T-helper 22 cell (primary cell): ENCODE results near the gene ACIN1.

Source experiments
- DNase-seq: peaks from one replicate; pipeline ENCODE4 v3.0.0-alpha.2; 2020; ENCODE audit warnings: low read depth

ACIN1 gene

DNA sequence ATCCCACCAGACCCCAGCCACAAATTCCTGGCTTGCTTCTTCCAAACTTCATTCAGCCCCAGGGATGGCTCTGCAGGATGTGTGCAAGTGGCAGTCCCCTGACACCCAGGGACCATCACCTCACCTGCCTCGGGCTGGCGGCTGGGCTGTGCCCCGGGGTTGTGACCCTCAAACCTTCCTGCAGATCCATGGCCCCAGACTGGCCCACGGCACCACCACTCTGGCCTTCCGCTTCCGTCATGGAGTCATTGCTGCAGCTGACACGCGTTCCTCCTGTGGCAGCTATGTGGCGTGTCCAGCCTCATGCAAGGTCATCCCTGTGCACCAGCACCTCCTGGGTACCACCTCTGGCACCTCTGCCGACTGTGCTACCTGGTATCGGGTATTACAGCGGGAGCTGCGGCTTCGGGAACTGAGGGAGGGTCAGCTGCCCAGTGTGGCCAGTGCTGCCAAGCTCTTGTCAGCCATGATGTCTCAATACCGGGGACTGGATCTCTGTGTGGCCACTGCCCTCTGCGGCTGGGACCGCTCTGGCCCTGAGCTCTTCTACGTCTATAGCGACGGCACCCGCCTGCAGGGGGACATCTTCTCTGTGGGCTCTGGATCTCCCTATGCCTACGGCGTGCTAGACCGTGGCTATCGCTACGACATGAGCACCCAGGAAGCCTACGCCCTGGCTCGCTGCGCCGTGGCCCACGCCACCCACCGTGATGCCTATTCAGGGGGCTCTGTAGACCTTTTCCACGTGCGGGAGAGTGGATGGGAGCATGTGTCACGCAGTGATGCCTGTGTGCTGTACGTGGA is 52.6 kb downstream of the ACIN1 start, which contains the start of gene PSMB11:
PSMB11 (plus strand) TSS at position 51 of the 804 bp plus-strand sequence; CDS start at position 65, 14 bp downstream.
- DNase-seq = no peak

DNA sequence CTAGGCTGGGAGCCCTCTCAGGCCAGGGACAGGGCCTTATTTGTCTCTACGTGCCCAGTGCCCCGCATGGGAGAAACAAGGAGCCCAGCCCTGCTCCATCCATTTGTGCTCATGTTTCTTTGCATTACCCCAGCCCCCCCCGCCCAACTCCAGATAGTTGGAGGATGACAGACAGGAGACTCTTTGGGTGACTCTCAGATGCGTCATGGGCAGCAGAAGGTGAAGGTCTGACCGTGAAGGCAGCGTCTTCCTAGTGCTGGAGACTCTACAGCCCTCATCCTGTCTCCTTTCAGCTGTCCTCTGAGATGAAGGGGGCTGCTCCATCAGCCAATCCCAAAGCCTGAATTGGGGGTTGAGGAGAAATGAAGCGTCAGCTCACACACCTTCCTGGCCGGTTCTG is 53.2 kb downstream of the ACIN1 start:
- DNase-seq = no peak

DNA sequence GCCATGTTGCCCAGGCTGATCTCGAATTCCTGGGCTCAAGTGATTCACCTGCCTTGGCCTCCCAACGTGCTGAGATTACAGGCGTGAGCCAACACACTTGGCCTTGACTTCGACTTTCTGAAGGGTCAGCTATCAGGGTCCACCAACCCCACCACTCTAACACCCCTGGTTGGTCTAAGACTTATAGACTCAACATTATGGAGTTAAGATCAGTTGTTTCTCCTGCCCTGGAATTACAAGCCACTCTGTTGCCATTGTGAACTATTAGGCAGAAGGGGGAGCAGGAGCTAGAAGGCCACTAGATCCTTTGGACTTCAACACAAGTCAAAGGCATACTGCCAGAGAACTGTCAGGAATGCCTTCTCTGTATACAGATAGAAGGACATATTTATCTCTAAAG is 54.8 kb downstream of the ACIN1 start:
- no peak for DNase-seq

DNA sequence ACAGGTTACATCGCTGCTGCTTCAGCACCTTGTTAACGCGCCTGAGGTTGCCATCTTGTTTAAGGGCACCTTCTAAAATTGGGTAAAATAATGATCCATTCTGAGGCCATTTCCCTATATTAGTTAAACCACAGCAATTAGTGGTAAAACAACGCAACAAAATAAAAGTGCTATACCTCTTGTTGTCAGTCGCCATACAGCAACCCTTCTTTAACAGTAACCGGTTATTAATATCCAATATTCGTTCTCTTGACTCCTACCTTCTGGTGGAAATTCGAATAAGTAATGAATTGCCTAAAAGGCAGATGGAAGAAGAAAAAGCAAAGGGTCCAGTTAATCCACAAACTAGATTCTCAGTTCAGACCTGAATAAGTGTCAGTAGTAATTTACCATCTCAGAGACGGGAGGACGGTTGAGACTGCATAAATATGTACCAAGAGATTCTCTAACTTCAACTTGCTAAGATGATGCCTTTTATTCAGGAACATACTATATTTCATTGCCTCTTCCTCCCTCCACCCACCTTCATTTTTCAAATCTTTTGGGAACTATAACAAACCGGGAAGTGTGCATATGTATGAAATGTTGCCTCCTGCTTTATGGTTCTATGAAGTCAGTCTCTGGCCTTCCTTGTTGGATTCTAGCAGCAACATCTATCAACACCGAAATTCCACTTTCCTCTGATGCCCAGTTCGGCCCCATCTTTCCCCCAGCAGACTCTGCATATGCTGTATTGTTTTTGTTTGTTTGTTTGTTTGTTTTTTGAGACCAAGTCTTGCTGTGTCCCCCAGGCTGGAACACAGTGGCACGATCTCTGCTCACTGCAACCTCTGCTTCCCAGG is 59.4 kb downstream of the ACIN1 start:
- no peak for DNase-seq

DNA sequence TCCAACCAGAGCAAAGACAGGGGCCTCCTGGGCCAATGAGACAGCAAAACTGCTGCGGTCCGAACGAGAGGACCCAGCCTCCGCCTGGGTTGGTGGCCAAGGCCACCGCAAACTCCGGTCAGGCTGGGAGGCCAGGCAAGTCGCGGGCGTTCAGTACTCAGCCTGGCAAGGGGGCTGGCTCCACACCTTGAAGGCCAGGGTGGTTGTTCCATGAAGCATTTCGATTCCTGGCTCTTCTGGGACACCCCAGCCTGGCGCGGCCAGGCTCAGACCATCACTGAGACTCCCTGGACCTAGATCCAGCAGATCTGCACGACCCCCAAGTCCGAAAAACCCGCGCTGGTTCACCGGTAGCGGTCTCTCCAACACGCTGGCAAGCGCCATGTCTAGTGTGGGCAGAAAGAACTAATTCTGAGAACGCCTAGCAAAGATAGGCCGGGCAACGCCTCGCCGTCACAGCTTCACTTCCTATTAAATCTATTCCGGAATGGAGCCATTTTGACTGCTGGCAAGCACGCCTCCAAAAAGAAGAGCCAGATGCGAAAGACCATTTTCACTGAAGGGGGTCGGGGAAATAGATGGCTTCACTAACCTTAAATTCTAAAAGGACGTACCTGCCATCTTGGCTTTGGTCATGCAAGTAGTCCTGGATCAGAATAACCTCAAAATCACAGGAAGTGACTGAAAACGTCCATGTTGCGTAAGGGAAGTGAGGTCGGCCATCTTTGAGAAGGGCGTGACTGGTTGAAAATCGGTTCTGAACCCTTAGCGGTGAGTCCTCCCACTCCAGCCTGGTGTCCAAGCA is 60.2 kb downstream of the ACIN1 start, which contains the start of gene PSMB5:
PSMB5 (minus strand) TSS at position 403 of the 805 bp plus-strand sequence; CDS start at position 384, 19 bp downstream.
- DNase-seq = peak; percentile 82

DNA sequence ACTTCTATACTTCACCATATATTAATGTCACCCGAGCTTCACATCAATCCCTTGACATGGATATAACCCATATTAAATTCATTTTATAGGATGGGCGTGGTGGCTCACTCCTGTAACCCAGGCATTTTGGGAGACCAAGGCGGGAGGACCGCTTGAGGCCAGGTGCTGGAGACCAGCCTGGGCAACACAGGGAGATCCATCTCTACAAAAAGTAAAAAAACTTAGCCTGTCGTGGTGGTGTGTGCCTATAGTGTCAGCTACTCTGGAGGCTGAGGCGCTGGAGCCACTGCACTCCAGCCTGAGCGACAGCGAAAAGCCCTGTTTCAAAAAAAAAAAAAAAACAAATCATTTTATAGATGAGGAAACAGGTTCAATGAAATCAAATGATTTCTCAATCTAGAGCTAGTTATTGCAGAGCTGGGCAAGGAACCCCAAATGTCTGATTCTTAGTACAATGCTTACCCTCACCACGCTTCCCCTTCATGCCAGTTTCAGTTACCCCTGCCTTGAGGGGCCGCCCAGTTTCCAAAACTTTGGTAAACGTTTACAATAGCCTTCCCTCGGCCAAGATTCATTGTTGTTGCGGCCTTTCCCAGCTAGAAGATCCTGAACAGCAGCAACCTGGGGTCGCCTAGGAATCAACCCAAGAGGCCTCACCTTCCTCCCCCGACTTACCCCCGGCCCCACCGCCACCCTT is 61.0 kb downstream of the ACIN1 start:
- no peak for DNase-seq

DNA sequence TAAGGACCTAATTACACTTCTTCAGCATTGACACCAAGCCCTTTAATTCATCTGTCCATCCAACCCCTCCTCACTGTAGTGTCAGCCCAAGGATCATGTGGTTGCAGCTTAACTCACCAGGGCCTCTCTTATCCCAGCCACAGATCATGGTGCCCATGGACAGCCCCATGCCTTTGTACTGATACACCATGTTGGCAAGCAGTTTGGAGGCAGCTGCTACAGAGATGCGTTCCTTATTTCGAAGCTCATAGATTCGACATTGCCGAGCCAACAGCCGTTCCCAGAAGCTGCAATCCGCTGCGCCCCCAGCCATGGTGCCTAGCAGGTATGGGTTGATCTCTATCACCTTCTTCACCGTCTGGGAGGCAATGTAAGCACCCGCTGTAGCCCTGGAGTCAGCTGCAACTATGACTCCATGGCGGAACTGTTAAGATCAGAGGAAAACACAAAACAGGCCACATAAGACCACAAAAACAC is 61.6 kb downstream of the ACIN1 start:
- no peak for DNase-seq

DNA sequence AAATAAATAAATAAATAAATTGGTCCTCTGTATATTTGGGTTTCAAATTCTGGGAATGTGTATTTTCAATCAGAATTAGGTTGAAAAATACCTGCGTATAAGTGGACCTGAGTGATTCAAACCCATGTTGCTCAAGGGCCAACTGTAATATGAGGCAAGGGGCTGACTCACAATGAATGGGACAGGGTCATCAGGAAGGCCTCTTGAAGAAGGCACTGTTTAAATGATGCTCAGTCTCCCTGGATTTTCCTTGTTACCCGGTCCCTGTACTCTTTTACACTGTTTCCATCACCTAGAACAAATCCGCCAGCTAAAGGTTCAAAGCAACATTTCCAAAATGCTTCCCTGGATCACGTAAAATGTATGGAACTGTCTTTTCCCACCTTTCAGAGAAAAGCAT is 64.0 kb downstream of the ACIN1 start:
- DNase-seq = no peak

DNA sequence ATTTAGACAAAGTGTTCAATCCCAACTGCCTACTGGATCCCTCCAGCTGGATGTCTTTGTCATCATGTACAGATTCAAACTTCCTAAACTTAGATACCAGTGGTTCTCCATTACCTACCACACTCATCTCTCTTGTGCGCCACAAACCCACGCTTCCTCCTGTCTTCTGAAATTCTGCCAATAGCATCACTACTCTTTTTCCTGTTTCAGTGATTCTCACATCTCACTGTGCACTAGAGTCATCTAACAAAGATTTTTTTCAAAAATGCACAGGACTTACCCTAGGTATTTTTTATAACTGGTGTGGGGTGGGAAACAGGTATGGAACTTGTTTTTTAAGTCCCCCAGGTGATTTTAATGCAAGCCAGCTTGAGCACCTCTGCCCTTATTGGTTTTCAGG is 66.1 kb downstream of the ACIN1 start:
- DNase-seq = no peak

DNA sequence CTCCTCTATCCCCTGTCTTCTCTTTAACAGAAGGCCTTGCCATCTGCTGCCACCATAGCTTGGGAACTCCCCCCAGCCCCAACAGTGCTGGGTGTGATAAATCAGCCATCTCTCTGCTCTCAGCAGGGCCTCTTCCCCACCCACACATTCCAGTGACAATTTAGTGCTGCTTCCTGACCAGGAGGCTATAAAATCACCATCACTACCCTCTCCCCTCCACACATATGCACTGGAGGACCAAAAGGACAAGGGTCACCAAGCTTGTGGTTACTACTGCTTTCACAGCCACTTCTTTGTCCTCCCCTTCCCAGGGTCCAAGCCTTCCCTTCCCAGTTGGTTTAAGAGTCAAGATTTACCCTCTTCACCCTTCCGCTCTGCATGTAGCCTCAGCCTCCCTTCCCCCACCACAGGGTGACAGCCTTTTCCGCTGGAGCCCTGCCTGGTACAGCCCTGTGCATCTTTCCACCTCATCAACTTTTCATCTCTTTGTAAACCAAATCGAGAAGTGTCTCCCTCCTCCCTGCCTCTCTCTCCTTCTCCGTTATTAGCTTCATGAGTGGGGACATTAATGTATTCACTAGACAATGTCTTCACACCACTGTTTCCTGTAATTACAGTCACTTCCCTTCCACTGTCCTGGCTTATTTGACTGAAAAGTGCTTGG is 69.7 kb downstream of the ACIN1 start:
- DNase-seq = no peak

DNA sequence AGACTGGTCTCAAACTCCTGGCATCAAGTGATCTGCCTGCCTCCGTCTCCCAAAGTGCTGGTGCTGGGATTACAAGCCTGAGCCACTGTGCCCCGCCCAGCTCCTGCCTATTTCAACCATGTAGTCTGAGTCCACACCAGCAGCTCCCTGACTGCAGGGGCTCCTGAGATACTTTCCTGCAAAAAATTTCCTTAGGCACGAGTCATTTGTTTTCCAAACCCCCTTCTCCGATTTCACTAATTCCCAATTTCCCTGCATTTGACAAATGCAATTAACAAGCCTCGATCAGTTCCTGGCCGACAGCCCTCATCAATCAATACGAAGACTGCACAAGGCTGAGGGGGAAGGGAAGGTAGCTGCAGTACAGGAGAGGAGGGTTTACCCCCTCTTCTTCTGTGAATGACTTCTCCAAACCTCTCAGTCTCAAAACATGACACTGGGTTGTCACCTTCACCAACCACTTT is 70.3 kb downstream of the ACIN1 start:
- no peak for DNase-seq

DNA sequence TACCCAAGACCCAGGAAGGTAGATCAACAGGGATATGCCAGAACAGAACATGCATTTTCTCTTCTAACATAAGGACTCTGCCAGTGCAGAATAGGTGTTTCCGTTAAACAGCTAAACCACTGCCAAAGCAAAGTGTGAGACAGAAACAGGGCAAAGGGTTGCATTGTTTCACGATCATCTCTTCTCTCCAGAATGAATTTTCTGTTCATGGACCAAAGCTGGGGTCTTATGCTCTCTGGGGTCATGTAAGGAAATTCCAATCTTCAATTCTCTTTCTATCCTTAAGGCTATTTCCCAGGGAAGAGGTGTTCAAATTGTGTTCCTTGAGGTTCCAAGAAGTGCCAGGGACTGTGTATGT is 71.2 kb downstream of the ACIN1 start:
- no peak for DNase-seq

DNA sequence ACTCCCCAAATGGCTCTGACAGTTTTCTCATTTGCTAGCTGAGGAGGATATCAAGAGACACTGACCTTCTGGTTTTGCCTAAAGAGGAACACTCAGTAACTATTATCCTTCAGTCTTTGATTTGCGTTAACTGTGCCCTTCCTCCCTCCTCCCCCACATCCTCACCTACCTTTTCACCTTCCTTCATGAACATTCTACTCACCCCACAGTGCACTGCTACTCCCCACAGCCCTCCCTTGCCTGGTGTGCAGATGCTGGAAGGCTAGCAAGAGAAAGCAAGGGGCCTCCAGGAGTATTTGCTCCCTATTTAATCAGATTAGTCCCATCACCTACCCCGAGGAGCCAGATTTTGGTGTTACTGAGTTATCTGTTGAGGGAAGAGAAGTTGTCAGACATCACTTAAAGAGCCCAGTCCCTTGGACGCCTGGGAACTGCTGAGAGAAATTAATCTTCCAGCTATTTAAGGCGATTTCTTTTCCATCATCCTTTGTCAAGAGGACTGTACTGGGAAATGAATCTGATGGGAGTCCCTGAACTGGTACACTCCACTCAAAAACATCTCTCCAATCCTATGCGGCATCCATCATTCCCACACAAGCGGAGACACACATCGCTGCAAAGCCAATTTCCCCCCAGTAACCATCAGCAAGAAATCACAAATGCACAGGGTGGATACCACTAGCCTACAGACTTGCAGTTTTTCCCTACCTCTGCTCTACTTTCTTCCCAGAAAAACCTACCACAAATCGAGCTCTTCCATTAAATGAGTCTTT is 71.7 kb downstream of the ACIN1 start:
- DNase-seq = no peak

DNA sequence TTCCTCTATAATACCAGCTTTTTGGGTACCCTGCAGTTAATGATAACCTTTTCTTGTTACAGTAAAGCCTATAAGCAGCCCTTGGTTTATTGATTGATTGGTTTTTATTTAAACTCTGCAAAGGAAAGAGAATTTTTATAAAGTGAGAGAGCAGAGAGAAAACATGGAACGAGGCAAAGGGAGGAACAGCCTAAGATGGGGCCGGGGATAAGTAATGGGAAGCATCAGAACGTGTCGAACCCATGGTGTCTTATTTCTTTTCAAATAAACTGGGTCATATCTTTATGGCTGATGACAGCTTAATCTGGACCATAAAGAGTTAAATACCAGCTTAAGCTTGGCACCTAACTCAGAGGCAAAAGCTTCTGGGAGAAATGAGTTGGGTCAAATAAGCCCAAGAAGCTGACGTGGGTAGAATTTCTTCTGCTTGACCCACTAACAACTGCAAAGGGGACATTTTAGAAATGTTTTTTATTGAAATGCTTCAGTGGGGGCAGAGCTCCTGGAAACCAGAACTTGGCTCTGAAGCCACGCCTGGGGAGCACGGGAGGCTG is 73.0 kb downstream of the ACIN1 start:
- no peak for DNase-seq

DNA sequence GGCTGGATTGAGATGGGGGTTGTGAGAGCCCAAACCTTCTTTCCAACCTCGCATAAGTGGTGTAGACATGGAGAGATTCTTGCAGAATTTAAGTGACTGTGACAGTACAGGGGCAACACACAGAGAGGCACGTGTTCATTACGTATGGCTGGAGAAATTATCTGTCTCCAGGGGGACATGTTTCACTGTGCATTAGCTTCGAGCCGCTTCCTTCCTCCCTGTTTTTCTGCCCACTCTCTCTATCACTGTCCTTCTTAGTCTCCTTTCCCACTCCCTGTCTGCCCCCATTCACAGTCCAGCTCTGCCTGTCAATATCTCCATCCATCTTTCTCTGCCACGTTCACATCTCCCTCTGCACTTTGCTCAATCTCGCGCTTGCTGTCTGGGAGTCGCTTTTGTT is 73.5 kb downstream of the ACIN1 start:
- no peak for DNase-seq

DNA sequence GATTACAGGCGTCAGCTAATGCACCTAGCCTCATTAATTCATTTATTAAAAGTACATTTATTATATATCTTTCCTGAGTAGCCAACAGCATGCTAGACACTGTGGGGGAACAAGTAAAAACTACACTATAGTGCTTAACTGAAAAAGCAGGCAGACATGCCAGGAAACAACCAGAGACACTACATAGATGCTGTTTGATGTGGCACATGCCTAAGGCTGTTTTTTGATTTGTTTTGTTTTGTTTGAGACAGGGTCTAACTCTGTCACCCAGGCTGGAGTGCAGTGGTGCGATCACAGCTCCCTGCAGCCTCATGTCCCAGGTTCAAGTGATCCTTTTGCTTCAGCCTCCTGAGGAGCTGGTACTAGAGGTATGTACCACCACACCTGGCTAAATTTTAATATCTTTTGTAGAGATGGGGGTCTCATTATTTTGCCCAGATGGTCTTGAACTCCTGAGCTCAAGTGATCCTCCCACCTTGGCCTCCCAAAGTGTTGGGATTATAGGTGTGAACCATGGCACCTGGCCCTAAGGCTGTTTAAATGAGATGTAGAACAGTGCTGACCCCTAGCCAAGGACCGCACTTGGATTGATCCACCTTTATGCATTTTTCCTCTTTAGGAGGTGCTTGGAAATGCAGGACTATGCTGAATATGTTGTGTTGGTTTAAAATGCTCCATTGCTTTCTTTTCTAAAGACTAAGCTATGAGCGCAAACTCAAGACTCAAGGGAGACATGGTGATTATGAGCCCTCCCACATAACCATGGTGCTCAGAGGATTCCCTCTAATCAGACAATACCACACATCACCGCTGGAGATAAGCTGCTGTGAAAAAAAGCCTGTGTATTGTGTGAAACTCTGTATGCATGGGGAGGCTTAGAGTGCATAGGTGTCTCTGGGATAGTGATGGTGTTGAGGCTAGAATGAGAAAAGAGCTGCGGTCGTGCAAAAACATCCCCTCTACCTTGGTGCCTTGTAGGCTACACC is 74.5 kb downstream of the ACIN1 start:
- no peak for DNase-seq

DNA sequence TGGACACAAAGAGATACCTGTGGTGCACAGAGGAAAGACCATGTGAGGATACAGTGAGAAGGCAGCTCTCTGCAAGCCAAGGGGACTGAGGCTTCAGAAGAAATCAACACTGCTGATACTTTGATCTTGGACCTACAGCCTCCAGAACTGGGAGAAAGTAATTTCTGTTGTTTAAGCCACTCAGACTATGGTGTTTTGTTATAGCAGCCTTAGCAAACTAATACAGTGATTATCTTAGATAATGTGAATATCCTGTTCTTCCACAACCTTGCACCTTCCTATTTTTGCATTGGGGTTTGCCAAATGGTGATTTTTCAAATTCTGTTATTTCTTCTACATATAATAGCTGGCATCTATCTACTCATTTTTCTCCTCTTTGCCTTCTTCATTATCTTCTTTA is 76.8 kb downstream of the ACIN1 start:
- DNase-seq = no peak

DNA sequence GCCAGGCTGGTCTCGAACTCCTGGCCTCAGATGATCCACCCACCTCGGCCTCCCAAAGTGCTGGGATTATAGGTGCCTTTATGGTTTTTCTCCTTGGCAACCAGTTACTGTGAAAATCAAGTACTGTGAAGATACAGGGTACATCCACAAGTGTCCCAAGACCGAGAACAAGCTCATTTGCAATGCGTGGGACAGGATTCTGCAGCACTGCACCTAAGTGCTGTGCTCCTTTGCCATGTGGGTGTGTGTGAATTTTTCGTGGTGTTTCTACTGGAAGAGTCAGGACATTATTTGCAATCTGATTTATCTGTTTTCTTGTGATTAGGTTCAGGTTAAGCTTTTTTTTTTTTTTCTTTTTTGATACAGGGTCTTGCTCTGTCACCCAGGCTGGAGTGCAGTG is 77.8 kb downstream of the ACIN1 start:
- DNase-seq = no peak

DNA sequence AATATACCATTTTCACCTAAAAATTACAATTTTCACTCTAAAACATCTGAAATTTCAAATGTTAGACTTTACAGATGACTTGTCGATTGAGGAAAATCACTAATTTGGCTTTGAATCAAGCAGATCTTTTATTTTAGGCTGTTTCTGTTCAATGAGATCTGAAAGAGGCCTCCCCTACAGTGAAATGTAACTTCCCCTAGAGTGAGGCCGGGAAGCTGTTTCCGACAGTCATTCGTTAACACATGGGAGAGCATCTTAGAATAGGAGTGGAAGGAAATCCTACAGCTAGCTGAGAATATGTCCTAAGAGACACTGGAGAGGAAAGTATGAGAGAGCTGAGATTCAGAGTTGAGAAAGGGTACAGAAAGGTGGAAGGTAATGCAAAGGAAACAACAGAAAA is 79.3 kb downstream of the ACIN1 start:
- no peak for DNase-seq
